CD4-positive, alpha-beta T cell treated with Interleukin-15 for 4 hours (primary cell): ENCODE results near the gene MAP3K8.

Experiments
- DNase-seq: peaks from one replicate; pipeline ENCODE4 v3.0.0-alpha.2; 2020; ENCODE audit warnings: low spot score

The MAP3K8 gene

GRCh38 chr10:30490289-30491000 is 56.5 kb downstream of the MAP3K8 start:
- no peak for DNase-seq

GRCh38 chr10:30491204-30491915 is 57.4 kb downstream of the MAP3K8 start:
- no peak for DNase-seq

GRCh38 chr10:30491916-30492515 is 58.0 kb downstream of the MAP3K8 start:
- DNase-seq = no peak

- no peak for DNase-seq
These were observed 59.9 kb downstream of the MAP3K8 start for GRCh38 chr10:30493609-30494530.

GRCh38 chr10:30494558-30494957 is 60.6 kb downstream of the MAP3K8 start:
- no peak for DNase-seq

- no peak for DNase-seq
These were observed 61.7 kb downstream of the MAP3K8 start for GRCh38 chr10:30495687-30496086.

- DNase-seq = no peak
These were observed 65.8 kb downstream of the MAP3K8 start for GRCh38 chr10:30499816-30500215.

GRCh38 chr10:30500534-30500933 is 66.5 kb downstream of the MAP3K8 start:
- DNase-seq = no peak

GRCh38 chr10:30500963-30501504 is 67.0 kb downstream of the MAP3K8 start:
- no peak for DNase-seq

- DNase-seq = peak; percentile 50
These were observed 68.5 kb downstream of the MAP3K8 start for GRCh38 chr10:30502266-30503060.

GRCh38 chr10:30503700-30504266 is 69.8 kb downstream of the MAP3K8 start:
- DNase-seq = no peak

GRCh38 chr10:30505543-30506298 is 71.7 kb downstream of the MAP3K8 start:
- no peak for DNase-seq

GRCh38 chr10:30509508-30509907 is 75.5 kb downstream of the MAP3K8 start:
- no peak for DNase-seq

- peak; percentile 45 for DNase-seq
These were observed 76.4 kb downstream of the MAP3K8 start for GRCh38 chr10:30510184-30510931.

GRCh38 chr10:30510932-30511700 is 77.1 kb downstream of the MAP3K8 start:
- DNase-seq = no peak
